Suprapubic skin (tissue), 4 donors: ENCODE measurements around the gene RASL10A. TPM values are rescaled to one million over a fixed set of nuclear protein-coding genes. Genes with fewer than 3 reads are reported as not detected.
"Not testable (repeated sequence)": the region's sequence is repeated elsewhere in the genome, so short reads cannot be mapped to it uniquely, and the experiment has no call there.

Source experiments
- DNase-seq, 2 donors: peaks; one replicate each; pipeline ENCODE4 v3.0.0-alpha.2; 2019; ENCODE audit warnings: low spot score in 2 of 2
- H3K27ac ChIP-seq: fragments of 200-600 bp; sonication (generic); one replicate; pipeline ENCODE4 v1.5.1; 2019
- H3K27me3 ChIP-seq: fragments of 200-600 bp; sonication (generic); one replicate; pipeline ENCODE4 v1.5.1; 2019
- H3K36me3 ChIP-seq: fragments of 200-600 bp; sonication (generic); one replicate; pipeline ENCODE4 v1.5.1; 2019
- H3K4me1 ChIP-seq: fragments of 200-600 bp; sonication (generic); one replicate; pipeline ENCODE4 v1.5.1; 2019
- H3K4me3 ChIP-seq: fragments of 200-600 bp; sonication (generic); one replicate; pipeline ENCODE4 v1.5.1; 2019; ENCODE audit warnings: mild to moderate bottlenecking
- H3K9me3 ChIP-seq: fragments of 200-600 bp; sonication (generic); one replicate; pipeline ENCODE4 v1.5.1; 2019
- EP300 ChIP-seq: sonication (generic); formaldehyde crosslinking; IDR thresholded peaks from one replicate; pipeline ENCODE4 v1.6.1; 2017; ENCODE audit warnings: antibody characterized with exemption
- POLR2A ChIP-seq, 2 donors: fragments of 450-650 bp; IDR thresholded peaks; one replicate each; pipeline ENCODE4 v1.6.1; 2017; ENCODE audit warnings: antibody characterized with exemption in 2 of 2, mild to moderate bottlenecking in 2 of 2, moderate library complexity in 2 of 2
- POLR2AphosphoS5 ChIP-seq, 3 donors: sonication (generic); formaldehyde crosslinking; IDR thresholded peaks; one replicate each; pipeline ENCODE4 v1.6.1; 2017; ENCODE audit warnings: antibody characterized with exemption in 3 of 3
- WGBS: methylation state at CpG from one replicate; pipeline ENCODE4 v1.1.5; 2018; 5-methylcytosine and 5-hydroxymethylcytosine counted together
- total RNA-seq, 4 donors: library from RNA; depleted of rRNA; stranded (reverse); fragments of >200 nt; gene quantifications; one replicate each; pipeline ENCODE4 v1.1.0, GENCODE V29; 2016
- TF ChIP-seq, protein P1 (sequence below), 2 donors: fragments of 200-600 bp in 1 of 2; fragments of 450-650 bp in 1 of 2; sonication (generic) in 1 of 2; IDR thresholded peaks; one replicate each; pipeline ENCODE4 v1.5.1; 2016 to 2019; ENCODE audit warnings: antibody characterized with exemption in 2 of 2, mild to moderate bottlenecking in 1 of 2, moderate library complexity in 1 of 2

Gene RASL10A
- 1 to 10 TPM in 2 of 4 donors, under 1 TPM in 2; 0.34 to 1.7 (median 0.95) TPM for total RNA-seq

DNA sequence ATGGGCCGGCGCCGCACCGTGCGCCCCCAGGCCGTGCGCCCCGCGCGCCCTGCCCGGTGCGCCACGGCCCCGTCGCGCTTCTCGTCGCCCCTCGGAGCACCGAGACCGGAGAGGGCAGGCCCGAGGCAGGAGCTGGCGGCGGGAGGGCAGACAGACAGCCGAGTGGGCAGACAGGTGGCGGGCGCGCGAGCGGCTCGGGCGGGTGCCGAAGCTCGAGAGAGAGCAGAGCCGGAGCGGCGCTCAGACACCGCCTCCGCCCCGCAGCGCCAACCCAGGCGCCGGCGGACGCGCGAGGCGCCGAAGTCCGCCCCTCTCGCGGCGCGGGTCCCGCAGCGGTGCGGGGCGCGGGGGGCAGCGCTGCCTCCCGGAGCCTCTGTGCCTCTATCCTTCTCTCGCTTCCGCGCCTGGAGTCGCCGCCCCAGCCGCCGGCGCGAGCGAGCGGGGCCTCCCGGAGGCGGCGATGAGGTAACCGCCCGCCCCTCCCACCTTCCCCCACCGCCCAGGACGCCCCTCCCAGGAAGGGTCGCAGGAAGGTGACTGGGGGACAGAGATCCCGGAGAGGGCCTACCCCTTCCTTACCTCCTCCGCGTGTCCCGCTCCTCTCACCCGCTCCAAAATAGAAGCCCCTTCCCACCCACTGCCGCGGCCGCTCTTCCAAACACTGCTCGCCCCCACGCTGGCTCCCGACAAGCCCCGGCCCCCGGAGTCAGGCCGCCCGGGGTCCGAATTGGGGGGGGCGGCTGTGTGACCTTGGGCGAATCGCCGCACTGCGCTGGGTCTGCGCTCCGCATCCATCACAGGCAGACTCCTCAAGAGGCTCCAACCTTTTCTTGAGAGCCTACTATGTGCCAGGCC is at the start of gene RASL10A:
RASL10A (minus strand) TSS at position 412 of the 855 bp plus-strand sequence. CDS start 451 bp downstream, outside the sequence.
- peaks cover 30% of the 10 kb centered on the region for H3K27me3 ChIP-seq
- no peaks in the 10 kb centered on the region for H3K9me3 ChIP-seq
- peaks cover 51% of the 10 kb centered on the region for H3K4me1 ChIP-seq
- DNase-seq, result peak in 1 of 2 donors; percentile 64
- WGBS, result 3% methylated on average over 24 of the region's 103 CpGs
- H3K27ac ChIP-seq, result no peak within 1 kb of the TSS
- no peak for TF ChIP-seq POLR2A (IDR thresholded peaks at IDR 0.05)
- TF ChIP-seq POLR2AphosphoS5 (IDR thresholded peaks at IDR 0.05), result no peak
- no peak for TF ChIP-seq EP300
- TF ChIP-seq, protein P1, sequence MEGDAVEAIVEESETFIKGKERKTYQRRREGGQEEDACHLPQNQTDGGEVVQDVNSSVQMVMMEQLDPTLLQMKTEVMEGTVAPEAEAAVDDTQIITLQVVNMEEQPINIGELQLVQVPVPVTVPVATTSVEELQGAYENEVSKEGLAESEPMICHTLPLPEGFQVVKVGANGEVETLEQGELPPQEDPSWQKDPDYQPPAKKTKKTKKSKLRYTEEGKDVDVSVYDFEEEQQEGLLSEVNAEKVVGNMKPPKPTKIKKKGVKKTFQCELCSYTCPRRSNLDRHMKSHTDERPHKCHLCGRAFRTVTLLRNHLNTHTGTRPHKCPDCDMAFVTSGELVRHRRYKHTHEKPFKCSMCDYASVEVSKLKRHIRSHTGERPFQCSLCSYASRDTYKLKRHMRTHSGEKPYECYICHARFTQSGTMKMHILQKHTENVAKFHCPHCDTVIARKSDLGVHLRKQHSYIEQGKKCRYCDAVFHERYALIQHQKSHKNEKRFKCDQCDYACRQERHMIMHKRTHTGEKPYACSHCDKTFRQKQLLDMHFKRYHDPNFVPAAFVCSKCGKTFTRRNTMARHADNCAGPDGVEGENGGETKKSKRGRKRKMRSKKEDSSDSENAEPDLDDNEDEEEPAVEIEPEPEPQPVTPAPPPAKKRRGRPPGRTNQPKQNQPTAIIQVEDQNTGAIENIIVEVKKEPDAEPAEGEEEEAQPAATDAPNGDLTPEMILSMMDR (IDR thresholded peaks at IDR 0.05), result no peak
- peak within 1 kb of the TSS; percentile 52 for H3K4me3 ChIP-seq
- no peaks in the 10 kb centered on the region for H3K36me3 ChIP-seq

- H3K27me3 ChIP-seq, result no peaks in the 10 kb centered on the region
- H3K36me3 ChIP-seq, result peaks cover 52% of the 10 kb centered on the region
- no peaks in the 10 kb centered on the region for H3K9me3 ChIP-seq
- WGBS, result 40% methylated on average over 9 of the region's 9 CpGs
- peaks cover 13% of the 10 kb centered on the region for H3K4me1 ChIP-seq
- TF ChIP-seq POLR2A (IDR thresholded peaks at IDR 0.05), result no peak
- TF ChIP-seq, protein P1 (IDR thresholded peaks at IDR 0.05), result peak; percentile 31 to 46
- peak in 1 of 2 donors; percentile 83 for DNase-seq
- no peak overlapping the region for H3K4me3 ChIP-seq
- no peak overlapping the region for H3K27ac ChIP-seq
Measured at GRCh38 chr22:29359469-29359868, 44.0 kb upstream of the RASL10A start.

DNA sequence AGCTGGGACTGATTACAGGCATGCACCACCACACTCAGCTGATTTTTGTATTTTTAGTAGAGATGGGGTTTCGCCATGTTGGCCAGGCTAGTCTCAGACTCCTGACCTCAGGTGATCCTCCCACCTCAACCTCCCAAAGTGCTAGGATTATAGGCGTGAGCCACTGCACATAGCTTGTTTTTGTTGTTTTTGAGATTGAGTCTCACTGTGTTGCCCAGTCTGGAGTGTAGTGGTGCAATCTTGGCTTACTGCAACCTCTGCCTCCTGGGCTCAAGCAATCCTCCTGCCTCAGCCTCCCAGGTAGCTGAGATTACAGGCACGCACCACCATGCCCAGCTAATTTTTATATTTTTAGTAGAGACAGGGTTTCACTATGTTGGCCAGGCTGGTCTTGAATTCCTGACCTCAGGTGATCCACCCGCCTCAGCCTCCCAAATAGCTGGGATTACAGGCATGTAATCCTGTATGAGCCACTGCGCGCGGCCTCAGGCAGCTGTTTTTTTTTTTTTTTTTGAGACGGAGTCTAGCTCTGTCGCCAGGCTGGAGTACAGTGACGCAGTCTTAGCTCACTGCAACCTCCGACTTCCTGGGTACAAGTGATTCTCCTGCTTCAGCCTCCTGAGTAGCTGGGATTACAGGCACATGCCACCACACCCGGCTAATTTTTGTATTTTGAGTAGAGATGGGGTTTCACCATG is 41.8 kb upstream of the RASL10A start:
- not testable (repeated sequence) for H3K4me1 ChIP-seq, DNase-seq, H3K9me3 ChIP-seq, H3K27ac ChIP-seq, H3K27me3 ChIP-seq, H3K4me3 ChIP-seq
- 92% methylated on average over 12 of the region's 12 CpGs for WGBS
- H3K36me3 ChIP-seq, result peaks cover 73% of the 10 kb centered on the region

- H3K4me3 ChIP-seq, result no peak overlapping the region
- H3K27me3 ChIP-seq, result no peaks in the 10 kb centered on the region
- DNase-seq, result no peak
- 100% methylated on average over 3 of the region's 8 CpGs for WGBS
- H3K27ac ChIP-seq, result no peak overlapping the region
- H3K36me3 ChIP-seq, result peaks cover 98% of the 10 kb centered on the region
- no peaks in the 10 kb centered on the region for H3K4me1 ChIP-seq
- no peak for TF ChIP-seq POLR2A (IDR thresholded peaks at IDR 0.05)
- TF ChIP-seq, protein P1 (IDR thresholded peaks at IDR 0.05), result no peak
- no peak for TF ChIP-seq POLR2AphosphoS5 (IDR thresholded peaks at IDR 0.05)
- TF ChIP-seq EP300, result no peak
- no peaks in the 10 kb centered on the region for H3K9me3 ChIP-seq
Measured at GRCh38 chr22:29353860-29354259, 38.4 kb upstream of the RASL10A start.

DNA sequence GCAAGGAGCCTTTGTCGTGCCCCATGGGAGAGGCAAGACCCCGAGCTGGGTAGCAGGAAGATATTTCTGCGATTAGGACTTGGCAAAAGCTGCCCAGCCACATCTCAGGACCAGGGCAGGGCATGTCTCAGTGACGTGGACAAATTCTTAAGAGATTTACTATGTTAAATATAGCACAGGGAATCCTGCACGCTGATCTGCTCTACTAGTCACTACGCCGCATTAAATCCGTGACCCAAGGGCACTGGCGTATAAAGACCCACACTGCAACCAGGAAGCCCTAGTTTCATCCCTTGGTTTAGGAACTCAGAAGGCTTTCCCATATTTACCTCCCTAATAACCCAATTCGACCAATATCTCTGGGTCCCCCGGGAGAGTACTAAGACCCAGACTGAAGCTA is 37.8 kb upstream of the RASL10A start:
- Histone ChIP-seq H3K27me3 (no peaks in the 10 kb centered on the region), H3K9me3 (no peaks in the 10 kb centered on the region), H3K4me3 (no peak overlapping the region), H3K36me3 (peaks cover 96% of the 10 kb centered on the region), H3K4me1 (no peaks in the 10 kb centered on the region), H3K27ac (no peak overlapping the region)
- DNase-seq, result no peak
- 89% methylated on average over 11 of the region's 11 CpGs for WGBS
- TF ChIP-seq EP300 (no peak), POLR2AphosphoS5 (IDR thresholded peaks at IDR 0.05) (no peak), POLR2A (IDR thresholded peaks at IDR 0.05) (no peak)
- TF ChIP-seq, protein P1 (IDR thresholded peaks at IDR 0.05), result no peak
